GM21526 (cell line): ENCODE results near the gene CTSW.

Source experiments
- ATAC-seq: cut with Tn5 transposase; IDR thresholded peaks from one replicate; pipeline ENCODE4 v1.9.1; 2021; ENCODE audit warnings: moderate library complexity; ENCODE audit not compliant: unreplicated experiment, low FRiP score

The CTSW gene

DNA sequence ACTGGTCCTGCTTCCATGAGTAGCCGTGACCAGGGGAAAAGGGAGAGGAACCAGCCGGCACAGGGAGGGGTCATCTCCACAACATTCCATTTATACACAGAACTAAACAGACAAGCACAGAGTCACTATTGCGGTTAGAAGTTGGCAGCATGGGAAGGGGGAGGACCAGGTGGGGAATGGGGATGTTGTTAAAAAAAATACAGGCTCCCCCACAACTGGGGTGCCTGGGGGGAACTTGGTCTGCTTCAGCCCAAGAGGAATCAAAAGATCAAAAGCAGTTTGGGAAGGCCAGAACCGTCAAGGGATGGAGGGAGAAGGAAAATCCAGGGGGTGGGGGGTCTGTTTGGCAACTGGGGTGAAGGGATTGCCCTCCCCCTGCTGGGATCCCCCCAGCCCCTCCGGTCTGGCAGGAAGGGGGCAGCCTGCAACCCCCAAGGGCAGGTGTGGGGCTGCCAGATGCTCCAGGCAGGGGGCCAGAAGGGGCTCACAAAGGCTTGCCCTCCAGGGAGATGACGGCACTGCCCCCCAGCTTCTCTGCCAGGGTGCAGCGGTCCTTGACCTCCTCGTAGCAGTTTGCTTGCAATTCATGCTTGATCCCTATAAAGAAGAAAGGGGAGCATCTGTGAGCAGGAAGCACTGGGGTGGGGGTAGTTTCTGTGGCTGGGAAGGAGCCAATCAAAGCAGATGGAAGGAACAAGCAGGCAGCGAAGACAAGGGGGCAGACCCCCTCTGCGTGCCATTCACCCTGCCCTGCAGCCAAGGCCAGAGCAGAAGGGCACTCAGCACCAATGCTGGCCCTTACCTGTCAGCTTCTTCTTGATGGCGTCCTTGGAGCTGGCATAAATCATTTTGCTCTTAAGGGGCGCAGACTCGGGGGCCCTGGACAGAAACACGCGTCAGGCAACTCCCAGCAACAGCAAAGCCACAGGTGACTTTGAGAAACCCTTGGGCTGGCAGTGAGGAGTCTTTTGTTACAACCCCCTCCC, 24.5 kb upstream of the CTSW start:
- ATAC-seq, result no peak

DNA sequence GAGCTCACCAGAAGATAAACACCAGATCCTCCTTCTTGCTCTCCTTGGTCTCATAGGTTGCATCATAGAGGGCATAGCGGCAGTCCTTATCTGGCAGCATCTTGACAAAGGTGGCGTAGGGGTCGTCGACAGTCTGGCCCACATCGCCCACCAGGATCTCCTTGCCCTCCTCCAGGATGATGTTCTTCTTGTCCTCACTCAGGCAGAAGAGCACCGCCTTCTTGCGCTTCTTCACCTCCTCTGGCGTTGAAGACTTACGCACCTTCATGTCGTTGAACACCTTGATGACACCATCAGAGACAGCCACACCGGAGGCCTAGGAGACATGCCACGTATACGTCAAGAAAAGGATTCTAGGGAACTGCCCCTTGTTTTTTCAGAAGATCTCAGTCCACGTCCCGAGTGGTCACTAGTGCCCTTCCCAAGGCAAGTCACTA, 23.7 kb upstream of the CTSW start:
- no peak for ATAC-seq

DNA sequence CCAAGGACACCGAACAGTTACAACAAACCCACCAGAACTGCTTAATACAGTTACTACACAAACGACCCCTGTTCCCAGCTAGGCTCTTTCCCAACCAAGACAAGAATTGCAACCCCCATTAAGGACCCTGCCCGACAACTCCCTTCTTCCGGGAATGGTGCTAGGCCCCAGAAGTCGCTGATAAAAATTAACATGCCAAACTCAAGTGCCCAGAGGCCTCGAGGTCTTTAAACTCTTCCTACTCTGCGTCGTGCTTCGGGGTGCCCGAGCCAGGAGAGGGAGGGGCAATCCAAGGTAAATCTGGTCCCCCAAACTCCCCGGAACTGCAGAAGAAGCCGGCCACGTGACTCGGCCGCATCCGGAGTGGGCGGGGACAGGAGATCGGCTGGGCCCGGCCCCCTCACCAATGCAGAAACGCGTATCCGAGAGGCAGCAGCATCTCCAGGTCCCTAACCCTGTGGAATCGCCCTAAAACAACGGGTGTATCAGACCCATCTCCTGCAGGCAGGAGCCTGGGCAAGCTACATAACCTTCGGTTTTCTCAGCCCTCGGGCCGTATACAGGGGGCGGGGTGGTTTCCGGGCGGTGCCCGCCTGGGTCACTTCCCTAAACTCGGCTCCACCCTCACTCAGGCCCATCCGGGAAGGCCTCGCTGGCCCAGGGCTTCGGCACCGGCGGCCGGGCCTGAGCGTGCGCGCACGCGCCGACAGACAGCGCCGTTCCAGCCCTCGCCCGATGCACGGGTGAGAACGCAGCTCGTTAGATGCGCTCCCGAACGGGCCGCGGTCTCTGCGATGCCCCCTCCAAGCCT, 22.7 kb upstream of the CTSW start:
- ATAC-seq, result no peak

DNA sequence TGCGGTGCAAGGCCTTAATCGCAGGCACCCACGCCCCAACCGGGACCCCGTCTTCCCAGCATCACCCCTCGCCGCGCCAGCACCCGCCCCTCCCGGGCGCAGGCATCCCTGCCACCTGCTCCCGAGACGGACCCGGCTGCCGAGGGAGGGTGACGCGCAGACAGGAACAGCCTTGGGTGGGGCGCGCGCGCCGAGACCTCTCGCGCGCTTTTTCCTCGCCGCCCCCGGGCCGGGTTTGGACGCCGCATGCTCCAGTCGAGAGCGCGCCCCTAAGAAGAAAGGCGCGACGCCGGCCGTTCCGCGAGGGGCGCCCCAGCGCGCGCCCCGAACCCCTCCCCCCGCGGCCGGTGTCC, 22.2 kb upstream of the CTSW start:
- ATAC-seq, result no peak

DNA sequence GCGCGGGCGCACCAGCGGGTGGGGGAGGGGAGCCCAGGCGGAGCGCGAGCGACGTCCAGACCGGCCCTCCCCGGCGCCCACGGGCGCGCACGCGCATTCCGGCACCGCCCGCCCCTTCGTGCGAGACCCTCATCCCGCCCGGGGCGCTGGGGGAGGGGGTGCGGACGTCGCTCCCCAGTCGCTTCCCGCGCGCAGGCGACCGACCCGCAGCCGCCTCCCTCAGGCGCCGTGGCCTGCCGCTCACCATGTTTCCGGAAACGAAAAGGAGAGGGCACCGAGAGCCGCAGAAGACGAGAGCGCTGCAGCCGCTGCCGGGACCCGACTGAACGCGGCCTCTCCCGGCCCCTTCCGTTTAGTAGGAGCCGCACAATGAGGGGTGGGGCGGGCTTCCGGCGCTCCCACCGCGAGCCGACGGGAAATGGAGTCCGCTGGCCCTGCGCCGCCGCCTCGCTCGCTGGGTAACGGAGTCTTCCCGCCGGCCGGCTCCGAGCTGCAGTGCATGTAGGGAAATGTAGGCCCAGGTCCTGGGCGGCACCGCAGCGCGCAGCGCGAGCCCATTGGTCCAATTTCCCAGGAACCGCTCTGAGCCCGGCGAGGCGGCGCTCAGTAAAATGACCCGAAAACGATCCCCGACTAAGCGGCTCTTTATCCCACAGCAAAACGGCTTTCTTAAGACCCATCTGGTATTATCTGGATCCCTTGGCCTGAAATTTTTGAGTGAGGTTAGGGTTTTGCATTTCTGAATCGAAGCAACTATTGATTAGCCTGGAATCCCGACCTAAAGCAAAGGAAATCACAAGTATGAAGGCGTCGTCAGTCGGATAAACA, 21.6 kb upstream of the CTSW start, which contains the start of gene CFL1:
TSS of gene CFL1 (minus strand) at position 328 of the 828 bp plus-strand sequence. CDS start at position 247, 81 bp downstream.
- ATAC-seq, result peak; percentile 39

DNA sequence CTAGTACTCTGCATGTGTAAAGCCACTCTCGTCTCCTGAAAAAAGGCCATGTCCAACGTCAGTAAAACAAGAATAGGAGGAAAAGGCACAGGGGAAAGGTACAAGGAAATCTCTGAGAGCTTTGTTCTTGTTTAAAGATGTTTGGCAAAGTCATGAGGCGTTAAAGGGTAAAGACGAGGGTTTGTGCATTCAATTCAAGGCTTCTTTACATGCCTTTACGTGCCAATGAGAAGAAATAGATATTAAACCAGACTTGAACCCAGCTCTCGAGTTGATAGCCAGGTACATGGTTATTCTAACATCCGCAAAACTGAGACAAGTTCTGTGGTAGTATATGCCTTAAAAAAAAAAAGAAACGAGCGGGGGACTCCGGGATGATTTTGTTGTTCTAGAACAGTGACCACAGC, 21.0 kb upstream of the CTSW start:
- ATAC-seq, result no peak

DNA sequence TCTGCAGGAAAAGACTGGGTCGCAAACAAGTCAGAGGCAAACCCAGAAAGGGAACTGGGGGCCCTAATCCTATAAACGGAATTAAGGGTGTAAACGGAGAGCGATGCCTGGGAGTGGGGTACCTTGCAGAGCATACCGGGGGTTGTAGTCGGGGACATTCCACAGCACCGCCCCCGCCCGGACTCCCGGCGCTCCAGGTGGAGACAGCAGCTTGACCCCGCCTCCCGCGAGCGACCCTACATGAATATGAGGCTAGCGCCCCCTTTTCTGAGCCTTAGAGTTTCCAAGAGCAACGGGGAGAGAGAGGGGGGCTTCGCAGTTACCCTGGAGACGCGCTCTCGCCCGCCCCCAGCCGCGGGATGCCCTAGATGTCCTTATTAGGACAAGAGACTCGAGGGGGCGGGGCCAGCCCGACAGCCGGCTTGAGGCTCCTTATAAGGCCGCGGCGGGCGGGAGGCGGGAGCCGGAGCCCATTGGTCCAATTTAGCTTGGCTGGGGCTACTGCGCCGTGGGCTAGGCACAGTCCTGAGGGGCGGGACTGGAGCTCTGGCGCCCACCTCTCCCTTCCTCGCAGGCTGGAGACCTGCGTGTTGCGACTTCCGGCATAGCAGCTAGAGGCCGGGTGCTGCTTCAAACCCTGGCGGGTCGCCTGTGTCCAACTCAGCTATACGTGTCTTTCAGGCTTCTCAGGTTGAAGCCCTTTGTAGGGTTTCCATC, 20.4 kb upstream of the CTSW start:
- ATAC-seq, result peak; percentile 43

DNA sequence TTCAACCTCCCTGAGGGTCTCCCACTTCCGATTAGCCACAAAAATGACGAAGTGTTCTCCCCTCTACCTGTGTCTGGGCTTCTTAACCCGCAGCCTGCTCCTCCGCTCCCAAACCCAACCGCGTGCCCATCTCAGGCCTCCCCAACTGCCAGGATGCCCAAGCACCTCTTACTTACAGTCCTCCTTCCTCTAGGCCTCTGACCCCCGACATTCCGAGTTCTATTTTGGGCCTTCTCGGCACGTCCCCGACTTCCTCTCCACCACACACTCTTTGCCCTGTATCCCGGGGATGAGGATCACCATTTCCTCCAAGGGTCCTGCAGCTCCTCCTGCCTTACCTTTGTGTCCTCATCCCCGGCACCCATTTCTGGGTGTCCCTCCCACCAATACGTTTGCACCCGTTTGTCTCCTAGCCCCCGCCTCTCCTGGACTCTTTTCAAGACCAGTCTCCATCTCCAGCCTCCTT, 19.8 kb upstream of the CTSW start:
- no peak for ATAC-seq

DNA sequence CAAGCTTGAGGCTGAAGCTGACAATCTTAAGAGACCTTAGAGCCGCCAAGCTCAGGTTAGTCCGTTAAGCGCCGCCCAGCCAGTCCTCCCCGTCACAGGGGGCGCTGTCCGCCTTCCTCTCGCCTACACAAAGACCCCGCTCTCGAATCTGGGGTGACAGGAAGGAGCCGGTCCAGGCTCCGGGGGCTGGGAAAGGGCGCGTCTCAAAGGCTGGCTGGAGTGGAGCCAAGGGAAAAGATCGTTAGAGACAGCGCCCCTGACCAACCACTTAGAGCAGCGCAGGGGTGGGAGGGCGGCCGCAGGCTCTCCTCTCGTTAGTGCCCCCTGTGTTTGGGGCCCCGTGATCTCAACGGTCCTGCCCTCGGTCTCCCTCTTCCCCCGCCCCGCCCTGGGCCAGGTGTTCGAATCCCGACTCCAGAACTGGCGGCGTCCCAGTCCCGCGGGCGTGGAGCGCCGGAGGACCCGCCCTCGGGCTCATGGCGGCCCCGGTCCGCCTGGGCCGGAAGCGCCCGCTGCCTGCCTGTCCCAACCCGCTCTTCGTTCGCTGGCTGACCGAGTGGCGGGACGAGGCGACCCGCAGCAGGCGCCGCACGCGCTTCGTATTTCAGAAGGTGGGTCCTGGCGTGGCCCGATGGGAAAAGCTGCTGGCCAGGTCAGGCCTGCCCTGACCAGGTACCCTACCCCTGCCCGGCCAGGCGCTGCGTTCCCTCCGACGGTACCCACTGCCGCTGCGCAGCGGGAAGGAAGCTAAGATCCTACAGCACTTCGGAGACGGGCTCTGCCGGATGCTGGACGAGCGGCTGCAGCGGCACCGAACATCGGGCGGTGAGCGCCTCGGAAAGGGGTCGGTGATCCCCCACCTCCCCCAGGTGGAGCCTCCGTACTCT, 19.1 kb upstream of the CTSW start, which contains the start of gene MUS81:
TSS of gene MUS81 (plus strand) at position 156 of the 887 bp plus-strand sequence. CDS start at position 477, 321 bp downstream.
- no peak for ATAC-seq

DNA sequence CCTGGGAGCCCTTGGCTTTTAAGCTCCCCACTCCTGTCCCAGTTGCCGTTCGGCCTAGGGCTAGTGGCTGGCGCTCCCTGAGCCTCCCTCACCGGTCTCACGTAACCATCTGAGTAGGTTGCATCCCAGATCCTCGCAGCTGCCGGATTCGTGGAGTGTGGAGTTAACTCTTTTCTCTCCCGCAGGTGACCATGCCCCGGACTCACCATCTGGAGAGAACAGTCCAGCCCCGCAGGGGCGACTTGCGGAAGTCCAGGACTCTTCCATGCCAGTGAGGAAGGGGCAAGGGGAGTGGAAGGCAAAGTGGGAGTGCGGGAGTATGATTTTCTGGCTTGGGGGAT, 18.5 kb upstream of the CTSW start:
- no peak for ATAC-seq

DNA sequence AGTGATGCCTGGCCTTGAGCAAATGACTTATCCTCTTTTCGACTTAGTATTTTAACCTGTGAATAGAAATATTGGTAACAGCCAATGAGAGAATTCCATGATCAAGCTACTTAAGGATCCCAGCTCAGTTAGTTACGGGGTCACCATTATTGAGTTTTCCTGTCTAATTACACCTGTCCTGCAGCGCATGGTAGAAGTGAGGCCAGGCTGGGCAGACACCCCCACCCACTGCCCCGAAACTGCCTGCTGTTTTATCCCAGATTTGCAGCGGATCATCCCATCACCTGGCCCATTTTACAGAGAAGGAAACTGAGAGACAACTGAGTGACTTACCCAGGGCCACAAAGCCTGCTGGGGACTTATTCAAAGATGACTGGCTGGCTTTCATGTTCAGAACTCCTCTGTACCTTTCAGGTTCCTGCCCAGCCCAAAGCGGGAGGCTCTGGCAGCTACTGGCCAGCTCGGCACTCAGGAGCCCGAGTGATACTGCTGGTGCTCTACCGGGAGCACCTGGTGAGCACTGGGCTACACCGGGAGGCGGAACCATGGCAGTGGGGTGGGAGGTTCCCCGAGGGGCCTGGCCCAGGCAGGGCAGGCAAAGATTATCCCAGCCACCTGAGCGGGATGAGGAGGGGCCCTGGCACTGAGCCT, 18.0 kb upstream of the CTSW start:
- ATAC-seq, result no peak

DNA sequence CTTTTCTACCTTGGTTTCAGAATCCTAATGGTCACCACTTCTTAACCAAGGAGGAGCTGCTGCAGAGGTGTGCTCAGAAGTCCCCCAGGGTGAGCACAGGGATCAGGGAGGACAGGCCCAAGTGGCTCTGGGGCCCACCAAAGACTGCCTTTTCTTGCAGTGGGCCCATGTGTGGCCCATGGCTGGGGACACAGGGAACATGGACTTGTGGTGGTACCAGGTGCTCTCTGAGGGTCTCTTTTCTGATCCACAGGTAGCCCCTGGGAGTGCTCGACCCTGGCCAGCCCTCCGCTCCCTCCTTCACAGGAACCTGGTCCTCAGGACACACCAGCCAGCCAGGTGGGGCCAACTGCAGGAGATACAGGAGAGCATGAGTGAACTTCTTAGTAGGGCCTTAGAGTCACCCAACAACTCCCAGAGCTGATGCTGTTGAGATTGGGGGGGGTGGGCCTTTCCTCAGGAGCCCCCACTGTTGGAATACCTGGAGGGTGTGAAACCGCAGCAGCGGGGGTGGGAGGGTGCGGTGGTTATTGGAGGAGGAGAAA, 17.4 kb upstream of the CTSW start:
- ATAC-seq, result no peak

DNA sequence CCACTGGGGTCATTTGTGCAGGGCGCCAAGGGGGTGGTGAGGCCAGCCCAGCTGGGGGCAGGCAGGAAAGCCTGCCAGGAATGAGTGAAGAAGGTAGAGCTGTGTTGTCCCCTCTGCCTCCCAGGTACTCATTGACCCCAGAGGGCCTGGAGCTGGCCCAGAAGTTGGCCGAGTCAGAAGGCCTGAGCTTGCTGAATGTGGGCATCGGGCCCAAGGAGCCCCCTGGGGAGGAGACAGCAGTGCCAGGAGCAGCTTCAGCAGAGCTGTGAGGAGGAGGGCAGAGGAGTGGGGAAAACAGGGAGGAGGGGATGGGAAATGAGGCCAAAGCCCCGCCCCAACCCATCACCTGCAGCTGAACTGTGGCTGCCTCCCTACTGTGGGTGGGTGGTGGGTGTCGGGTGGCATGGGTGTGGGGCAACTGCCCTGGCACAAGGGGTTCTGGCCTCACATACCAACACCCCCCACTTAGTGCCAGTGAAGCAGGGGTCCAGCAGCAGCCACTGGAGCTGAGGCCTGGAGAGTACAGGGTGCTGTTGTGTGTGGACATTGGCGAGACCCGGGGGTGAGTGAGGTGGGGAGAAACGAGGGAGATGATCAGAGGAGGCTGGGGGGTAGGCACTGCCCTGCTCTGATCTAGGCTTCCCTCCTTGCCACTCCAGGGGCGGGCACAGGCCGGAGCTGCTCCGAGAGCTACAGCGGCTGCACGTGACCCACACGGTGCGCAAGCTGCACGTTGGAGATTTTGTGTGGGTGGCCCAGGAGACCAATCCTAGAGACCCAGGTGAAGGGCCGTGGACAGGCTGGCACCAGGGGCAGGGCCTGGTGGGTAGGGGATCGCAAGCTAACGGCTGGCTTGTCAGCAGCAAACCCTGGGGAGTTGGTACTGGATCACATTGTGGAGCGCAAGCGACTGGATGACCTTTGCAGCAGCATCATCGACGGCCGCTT, 16.4 kb upstream of the CTSW start:
- no peak for ATAC-seq

DNA sequence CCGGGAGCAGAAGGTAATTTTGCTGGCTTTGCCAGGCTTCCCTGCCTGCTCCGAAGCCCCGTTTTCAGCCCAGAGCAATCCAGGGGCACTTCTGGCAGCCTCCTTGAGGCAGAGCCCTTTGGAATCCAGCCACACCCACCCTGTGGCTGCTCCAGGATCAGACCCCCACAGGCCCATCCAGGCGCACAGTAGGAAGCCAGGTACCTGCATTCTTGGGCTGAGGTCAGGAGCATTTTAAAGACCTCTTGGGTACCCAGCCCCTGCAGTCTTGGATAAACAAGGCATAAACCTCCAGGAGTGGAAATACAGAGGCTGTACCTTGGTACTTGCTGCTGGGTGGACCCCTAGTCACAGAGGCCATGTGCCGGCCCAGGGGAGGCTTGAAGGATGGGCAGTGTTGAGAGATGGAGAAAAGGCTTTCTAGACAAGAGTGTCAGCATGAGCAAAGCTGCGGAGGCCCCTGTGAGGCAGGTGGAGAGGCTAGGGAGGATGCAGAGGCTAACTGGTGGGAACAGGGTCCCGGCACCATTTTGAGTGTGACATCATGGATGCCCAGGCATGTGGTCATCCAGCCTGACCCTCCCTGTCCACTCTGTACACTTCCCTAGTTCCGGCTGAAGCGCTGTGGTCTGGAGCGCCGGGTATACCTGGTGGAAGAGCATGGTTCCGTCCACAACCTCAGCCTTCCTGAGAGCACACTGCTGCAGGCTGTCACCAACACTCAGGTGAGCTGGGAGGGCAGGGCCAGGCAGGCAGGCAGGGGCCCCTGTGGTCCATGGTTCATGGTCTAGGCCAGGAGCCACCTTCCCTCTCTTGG, 15.5 kb upstream of the CTSW start:
- ATAC-seq, result no peak

DNA sequence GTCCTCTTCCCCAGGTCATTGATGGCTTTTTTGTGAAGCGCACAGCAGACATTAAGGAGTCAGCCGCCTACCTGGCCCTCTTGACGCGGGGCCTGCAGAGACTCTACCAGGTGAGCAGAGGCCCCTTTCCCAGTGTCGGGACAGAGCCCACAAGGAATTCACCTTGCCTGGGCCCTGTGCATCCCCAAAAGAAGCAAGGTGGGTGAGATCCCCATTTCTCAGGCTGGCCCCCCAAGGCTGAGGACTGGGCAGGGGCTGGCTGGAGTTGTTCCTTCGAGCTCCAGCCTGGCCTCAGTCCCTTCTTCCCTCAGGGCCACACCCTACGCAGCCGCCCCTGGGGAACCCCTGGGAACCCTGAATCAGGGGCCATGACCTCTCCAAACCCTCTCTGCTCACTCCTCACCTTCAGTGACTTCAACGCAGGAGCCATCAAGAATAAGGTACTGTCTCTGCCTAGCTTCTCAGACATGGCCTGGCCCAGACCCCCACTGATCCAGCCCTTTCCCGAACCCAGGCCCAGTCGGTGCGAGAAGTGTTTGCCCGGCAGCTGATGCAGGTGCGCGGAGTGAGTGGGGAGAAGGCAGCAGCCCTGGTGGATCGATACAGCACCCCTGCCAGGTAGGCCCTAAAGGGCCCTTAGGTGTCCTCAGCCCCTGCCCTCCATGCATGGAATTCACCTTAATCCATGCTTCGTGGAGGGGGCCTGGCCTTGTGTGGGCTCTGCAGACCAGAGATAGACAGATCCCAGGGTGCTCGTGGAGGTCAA, 14.7 kb upstream of the CTSW start:
- no peak for ATAC-seq
